Trophoblast cell (in vitro differentiated cells and primary cell): Measurements from ENCODE around the gene MAMDC2.

Experiments
- DNase-seq, 2 donors: peaks; one replicate each; pipeline ENCODE4 v3.0.0-alpha.2; 2016
- H2AFZ ChIP-seq: 2 replicates; pipeline ENCODE4 v1.6.1; 2013; ENCODE audit warnings: low read length, moderate library complexity, mild to moderate bottlenecking; ENCODE audit not compliant: insufficient read depth, poor library complexity
- H2AK5ac ChIP-seq: 2 replicates; pipeline ENCODE4 v1.6.1; 2013; ENCODE audit warnings: mild to moderate bottlenecking, low read length
- H2BK120ac ChIP-seq: 2 replicates; pipeline ENCODE4 v1.6.1; 2013; ENCODE audit warnings: low read length, mild to moderate bottlenecking, moderate library complexity; ENCODE audit not compliant: insufficient read depth, poor library complexity
- H2BK12ac ChIP-seq: 2 replicates; pipeline ENCODE4 v1.6.1; 2013; ENCODE audit warnings: mild to moderate bottlenecking, low read length, moderate library complexity
- H2BK5ac ChIP-seq: 2 replicates; pipeline ENCODE4 v1.6.1; 2013; ENCODE audit warnings: low read length, low read depth, moderate library complexity, mild to moderate bottlenecking; ENCODE audit not compliant: poor library complexity
- H3K14ac ChIP-seq: 2 replicates; pipeline ENCODE4 v1.6.1; 2013; ENCODE audit warnings: mild to moderate bottlenecking, low read length
- H3K18ac ChIP-seq: 2 replicates; pipeline ENCODE4 v1.6.1; 2013; ENCODE audit warnings: mild to moderate bottlenecking, low read length
- H3K23ac ChIP-seq: 2 replicates; pipeline ENCODE4 v1.6.1; 2013; ENCODE audit warnings: low read length
- H3K27ac ChIP-seq: 2 replicates; pipeline ENCODE4 v1.5.1; 2013; ENCODE audit warnings: low read depth, mild to moderate bottlenecking, inconsistent platforms, low read length, moderate library complexity
- H3K27me3 ChIP-seq: 2 replicates; pipeline ENCODE4 v1.6.1; 2013; ENCODE audit warnings: inconsistent platforms, mild to moderate bottlenecking, low read length, moderate library complexity; ENCODE audit not compliant: insufficient read depth
- H3K36me3 ChIP-seq, 2 experiments: 1 replicate in 1 of 2; 2 replicates in 1 of 2; pipeline ENCODE4 v1.6.1; 2013; ENCODE audit warnings: low read length in 2 of 2, mild to moderate bottlenecking in 2 of 2, moderate library complexity in 1 of 2; ENCODE audit not compliant: insufficient read depth in 2 of 2, control insufficient read depth in 1 of 2
- H3K4ac ChIP-seq: 2 replicates; pipeline ENCODE4 v1.6.1; 2013; ENCODE audit warnings: low read depth, mild to moderate bottlenecking, low read length, moderate library complexity
- H3K4me1 ChIP-seq, 2 experiments: 1 replicate in 1 of 2; 2 replicates in 1 of 2; pipeline ENCODE4 v1.6.1; 2013; ENCODE audit warnings: low read length in 2 of 2, mild to moderate bottlenecking in 2 of 2, moderate library complexity in 1 of 2; ENCODE audit not compliant: insufficient read depth in 2 of 2, control insufficient read depth in 1 of 2
- H3K4me2 ChIP-seq: 2 replicates; pipeline ENCODE4 v1.6.1; 2013; ENCODE audit warnings: inconsistent platforms, mild to moderate bottlenecking, low read length, moderate library complexity
- H3K4me3 ChIP-seq: 2 replicates; pipeline ENCODE4 v1.5.1; 2013; ENCODE audit warnings: mild to moderate bottlenecking, low read depth, low read length, inconsistent platforms
- H3K79me1 ChIP-seq: one replicate; pipeline ENCODE4 v1.6.1; 2013; ENCODE audit warnings: low read length
- H3K79me2 ChIP-seq: 2 replicates; pipeline ENCODE4 v1.6.1; 2013; ENCODE audit warnings: low read length, mild to moderate bottlenecking; ENCODE audit not compliant: control insufficient read depth, insufficient read depth, poor library complexity
- H3K9ac ChIP-seq: 2 replicates; pipeline ENCODE4 v1.6.1; 2013; ENCODE audit warnings: mild to moderate bottlenecking, low read length
- H3K9me3 ChIP-seq: 2 replicates; pipeline ENCODE4 v1.6.1; 2013; ENCODE audit warnings: low read depth, mild to moderate bottlenecking, control low read depth, inconsistent platforms, low read length; ENCODE audit not compliant: insufficient read depth
- H4K12ac ChIP-seq: 2 replicates; pipeline ENCODE4 v1.6.1; 2013; ENCODE audit warnings: low read depth, mild to moderate bottlenecking, low read length, moderate library complexity
- H4K8ac ChIP-seq: 2 replicates; pipeline ENCODE4 v1.6.1; 2013; ENCODE audit warnings: low read depth, mild to moderate bottlenecking, low read length, moderate library complexity
- H4K91ac ChIP-seq: one replicate; pipeline ENCODE4 v1.6.1; 2013; ENCODE audit warnings: low read depth, mild to moderate bottlenecking, low read length, moderate library complexity
- WGBS: extraction: QIAGEN DNeasy Blood & Tissue Kit; methylation state at CpG from one replicate; pipeline ENCODE4 v1.1.7; 2013; ENCODE audit warnings: missing lambda C conversion rate; ENCODE audit not compliant: insufficient read length, insufficient coverage; ENCODE audit errors: extremely low coverage; 5-methylcytosine and 5-hydroxymethylcytosine counted together

MAMDC2 gene

GRCh38 chr9:70152350-70152749 lies 108.7 kb downstream of the MAMDC2 start:
- H3K79me2 ChIP-seq, result no peaks in the 10 kb centered on the region
- no peak overlapping the region for H4K8ac ChIP-seq
- DNase-seq, result no peak
- H3K14ac ChIP-seq, result no peak overlapping the region
- H3K18ac ChIP-seq, result no peak overlapping the region
- no peaks in the 10 kb centered on the region for H3K79me1 ChIP-seq
- no peak overlapping the region for H2BK120ac ChIP-seq
- H2BK5ac ChIP-seq, result no peak overlapping the region
- no peak overlapping the region for H3K4ac ChIP-seq
- H2AFZ ChIP-seq, result no peak overlapping the region
- no peak overlapping the region for H3K4me2 ChIP-seq
- H4K91ac ChIP-seq, result no peak overlapping the region
- no peak overlapping the region for H3K4me3 ChIP-seq
- no peak overlapping the region for H2AK5ac ChIP-seq
- no peak overlapping the region for H3K23ac ChIP-seq
- H3K27me3 ChIP-seq, result no peaks in the 10 kb centered on the region
- H2BK12ac ChIP-seq, result no peak overlapping the region
- no peaks in the 10 kb centered on the region for H3K4me1 ChIP-seq
- no peak overlapping the region for H3K27ac ChIP-seq
- WGBS, result no CpG with 5 or more reads among the region's 3 CpGs
- no peak overlapping the region for H3K9ac ChIP-seq
- H4K12ac ChIP-seq, result no peak overlapping the region
- no peaks in the 10 kb centered on the region for H3K36me3 ChIP-seq
- H3K9me3 ChIP-seq, result no peaks in the 10 kb centered on the region

GRCh38 chr9:70156729-70157128 lies 113.1 kb downstream of the MAMDC2 start:
- Histone ChIP-seq H3K27me3 (no peaks in the 10 kb centered on the region), H3K4me2 (no peak overlapping the region), H2AFZ (no peak overlapping the region), H3K36me3 (peaks cover 0 to 2% of the 10 kb centered on the region in 2 experiments), H3K23ac (no peak overlapping the region), H4K12ac (no peak overlapping the region), H3K79me1 (no peaks in the 10 kb centered on the region), H3K9me3 (no peaks in the 10 kb centered on the region), H3K4me3 (no peak overlapping the region), H3K14ac (no peak overlapping the region), H2BK5ac (no peak overlapping the region), H3K18ac (no peak overlapping the region), H3K4ac (no peak overlapping the region), H3K79me2 (no peaks in the 10 kb centered on the region), H4K91ac (no peak overlapping the region), H2AK5ac (no peak overlapping the region), H3K9ac (no peak overlapping the region), H2BK12ac (no peak overlapping the region), H4K8ac (no peak overlapping the region), H3K4me1 (no peaks in the 10 kb centered on the region), H3K27ac (no peak overlapping the region), H2BK120ac (no peak overlapping the region)
- WGBS, result no CpG with 5 or more reads among the region's 3 CpGs
- no peak for DNase-seq

GRCh38 chr9:70159630-70160029 lies 116.0 kb downstream of the MAMDC2 start:
- Histone ChIP-seq H3K4ac (no peak overlapping the region), H3K23ac (no peak overlapping the region), H3K36me3 (peaks cover 0 to 2% of the 10 kb centered on the region in 2 experiments), H3K4me1 (no peaks in the 10 kb centered on the region), H3K27me3 (no peaks in the 10 kb centered on the region), H3K18ac (no peak overlapping the region), H3K14ac (no peak overlapping the region), H2BK12ac (no peak overlapping the region), H2BK120ac (no peak overlapping the region), H3K79me1 (no peaks in the 10 kb centered on the region), H2AK5ac (no peak overlapping the region), H2BK5ac (no peak overlapping the region), H3K79me2 (no peaks in the 10 kb centered on the region), H3K9ac (no peak overlapping the region), H3K4me3 (no peak overlapping the region), H3K4me2 (no peak overlapping the region), H2AFZ (no peak overlapping the region), H3K9me3 (no peaks in the 10 kb centered on the region), H3K27ac (no peak overlapping the region), H4K91ac (no peak overlapping the region), H4K8ac (no peak overlapping the region), H4K12ac (no peak overlapping the region)
- no CpG with 5 or more reads among the region's 3 CpGs for WGBS
- no peak for DNase-seq

GRCh38 chr9:70160686-70161600 lies 117.3 kb downstream of the MAMDC2 start:
- Histone ChIP-seq H2BK5ac (no peak overlapping the region), H3K4me1 (peaks cover 2 to 5% of the 10 kb centered on the region in 2 experiments), H4K8ac (no peak overlapping the region), H3K4me3 (no peak overlapping the region), H3K27ac (no peak overlapping the region), H2AFZ (no peak overlapping the region), H3K14ac (no peak overlapping the region), H3K27me3 (no peaks in the 10 kb centered on the region), H3K9ac (no peak overlapping the region), H4K12ac (no peak overlapping the region), H4K91ac (no peak overlapping the region), H3K79me2 (no peaks in the 10 kb centered on the region), H3K36me3 (peaks cover 0 to 2% of the 10 kb centered on the region in 2 experiments), H3K9me3 (no peaks in the 10 kb centered on the region), H3K4me2 (no peak overlapping the region), H3K79me1 (no peaks in the 10 kb centered on the region), H2BK120ac (no peak overlapping the region), H2AK5ac (no peak overlapping the region), H3K18ac (no peak overlapping the region), H2BK12ac (peak overlapping the region; percentile 52), H3K23ac (no peak overlapping the region), H3K4ac (no peak overlapping the region)
- no CpG with 5 or more reads among the region's 6 CpGs for WGBS
- no peak for DNase-seq
